Heart left ventricle (tissue), 13 donors: ENCODE measurements around the gene DSCAML1.

Source experiments
- POLR2A ChIP-seq, 2 donors: fragments of 450-650 bp; IDR thresholded peaks; one replicate each; pipeline ENCODE4 v1.6.1; 2017; ENCODE audit warnings: antibody characterized with exemption in 2 of 2, mild to moderate bottlenecking in 2 of 2, moderate library complexity in 2 of 2
- TF ChIP-seq, protein P1 (sequence below), 12 donors: fragments of 200-600 bp; sonication (generic) in 4 of 12; IDR thresholded peaks; one replicate each; pipeline versions ENCODE4 v1.5.0 to v1.8.0; 2018 to 2022; ENCODE audit warnings: antibody characterized with exemption in 12 of 12, mild to moderate bottlenecking in 5 of 12
- donor health status: ischemic (EF 13 %, LVEDD 7.1; RV severe dilation, severe dysfunction).
- donor health status: DM: no; HTN: yes; CAD: no.
- donor health status: DM: no; HTN: no; CAD: no.
- donor health status: ischemic (EF 25% LVEDD 6.9; RV normal size, moderate dysfunction).
- donor health status: ischemic (EF 25% LVEDD 5.7; RV mildly dilated, moderate dysfunction).
- donor health status: ischemic (EF 35%, LVEDD 5.7; RV mildly dilated, moderate dysfunction).
- donor health status: nonischemic (EF 11% LVEDD 7.7; RV severe dilation, severe dysfunction).
- donor health status: DM: yes; HTN: yes; CAD: no.
- donor health status: PGD.
- donor health status: ischemic (EF 29% LVEDD 5.4; RV normal size, mild dysfunction).
- donor health status: nonischemic (EF 23%, LVEDD 6.1; RV moderate dilation, normal function).

GRCh38 chr11:117453886-117454563 lies 343.0 kb downstream of the DSCAML1 start:
- TF ChIP-seq, protein P1, sequence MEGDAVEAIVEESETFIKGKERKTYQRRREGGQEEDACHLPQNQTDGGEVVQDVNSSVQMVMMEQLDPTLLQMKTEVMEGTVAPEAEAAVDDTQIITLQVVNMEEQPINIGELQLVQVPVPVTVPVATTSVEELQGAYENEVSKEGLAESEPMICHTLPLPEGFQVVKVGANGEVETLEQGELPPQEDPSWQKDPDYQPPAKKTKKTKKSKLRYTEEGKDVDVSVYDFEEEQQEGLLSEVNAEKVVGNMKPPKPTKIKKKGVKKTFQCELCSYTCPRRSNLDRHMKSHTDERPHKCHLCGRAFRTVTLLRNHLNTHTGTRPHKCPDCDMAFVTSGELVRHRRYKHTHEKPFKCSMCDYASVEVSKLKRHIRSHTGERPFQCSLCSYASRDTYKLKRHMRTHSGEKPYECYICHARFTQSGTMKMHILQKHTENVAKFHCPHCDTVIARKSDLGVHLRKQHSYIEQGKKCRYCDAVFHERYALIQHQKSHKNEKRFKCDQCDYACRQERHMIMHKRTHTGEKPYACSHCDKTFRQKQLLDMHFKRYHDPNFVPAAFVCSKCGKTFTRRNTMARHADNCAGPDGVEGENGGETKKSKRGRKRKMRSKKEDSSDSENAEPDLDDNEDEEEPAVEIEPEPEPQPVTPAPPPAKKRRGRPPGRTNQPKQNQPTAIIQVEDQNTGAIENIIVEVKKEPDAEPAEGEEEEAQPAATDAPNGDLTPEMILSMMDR (IDR thresholded peaks at IDR 0.05) = no peak
- no peak for TF ChIP-seq POLR2A (IDR thresholded peaks at IDR 0.05)
